Lower leg skin (tissue), 4 donors: Measurements from ENCODE around the gene CORO7. TPM values are rescaled to one million over a fixed set of nuclear protein-coding genes. Genes with fewer than 3 reads are reported as not detected.
A peak's percentile ranks its signal among the peaks of the same experiment; 100 is the strongest.
"Not testable (repeated sequence)": the region's sequence is repeated elsewhere in the genome, so short reads cannot be mapped to it uniquely, and the experiment has no call there.

ENCODE experiments used
- DNase-seq, 2 donors: peaks; one replicate each; pipeline ENCODE4 v3.0.0-alpha.2; 2019; ENCODE audit warnings: low spot score in 2 of 2
- H3K4me3 ChIP-seq: fragments of 200-600 bp; sonication (generic); 2 replicates; pipeline ENCODE4 v1.5.1; 2017; ENCODE audit warnings: mild to moderate bottlenecking, low read depth; ENCODE audit not compliant: poor library complexity, severe bottlenecking
- CTCF ChIP-seq, 3 donors: fragments of 450-650 bp; IDR thresholded peaks; one replicate each; pipeline ENCODE4 v1.5.1; 2016; ENCODE audit warnings: antibody characterized with exemption in 3 of 3, mild to moderate bottlenecking in 3 of 3, moderate library complexity in 2 of 3
- POLR2A ChIP-seq, 2 donors: fragments of 450-650 bp; IDR thresholded peaks; one replicate each; pipeline ENCODE4 v1.6.1; 2016 to 2017; ENCODE audit warnings: antibody characterized with exemption in 2 of 2, mild to moderate bottlenecking in 1 of 2, moderate library complexity in 1 of 2
- WGBS, 2 donors: methylation state at CpG; one replicate each; pipeline ENCODE4 v1.1.5; 2018; 5-methylcytosine and 5-hydroxymethylcytosine counted together
- intact Hi-C: fragments of 100-400 bp; cut with DNase I; formaldehyde crosslinking; loops from one replicate; pipeline ENCODE4 v1.15.0; 2023; ENCODE audit warnings: low total_unique reads
- total RNA-seq, 4 donors: library from RNA; depleted of rRNA; stranded (reverse); fragments of >200 nt; gene quantifications; one replicate each; pipeline ENCODE4 v1.1.0, GENCODE V29; 2016

Gene CORO7
- total RNA-seq, 4 donors from 2014 or later: 18.4 to 39.0 (median 22.7) TPM

GRCh38 chr16:4334724-4335495, 81.5 kb downstream of the CORO7 start:
- intact Hi-C loops: loop anchor here (5.0 kb wide), 1 partner anchor 138 kb away; no protein-coding TSS in a partner anchor
- DNase-seq: no peak
- H3K4me3 ChIP-seq: no peak overlapping the region
- WGBS, 2 donors: 89 to 91% methylated on average over 32 of the region's 32 CpGs
- TF ChIP-seq CTCF (IDR thresholded peaks at IDR 0.05) (no peak), POLR2A (IDR thresholded peaks at IDR 0.05) (no peak)

- not testable (repeated sequence) for H3K4me3 ChIP-seq, DNase-seq
- 92% methylated on average over 9 of the region's 9 CpGs for WGBS, 2 donors
- intact Hi-C loops: loop anchor here (5.0 kb wide), 1 partner anchor 136 kb away; no protein-coding TSS in a partner anchor
Measured at GRCh38 chr16:4333714-4334113, 82.7 kb downstream of the CORO7 start.

- no peak overlapping the region for H3K4me3 ChIP-seq
- WGBS, 2 donors: 78 to 89% methylated on average over 3 to 9 of the region's 9 CpGs
- DNase-seq: no peak
- intact Hi-C loops: loop anchor here (5.0 kb wide), 1 partner anchor 136 kb away; no protein-coding TSS in a partner anchor
- TF ChIP-seq CTCF (IDR thresholded peaks at IDR 0.05) (no peak), POLR2A (IDR thresholded peaks at IDR 0.05) (no peak)
Measured at GRCh38 chr16:4333308-4333638, 83.1 kb downstream of the CORO7 start.

- no peak for DNase-seq
- intact Hi-C loops: loop anchor here (5.0 kb wide), 1 partner anchor 135 kb away; no protein-coding TSS in a partner anchor
- TF ChIP-seq POLR2A (IDR thresholded peaks at IDR 0.05): no peak
- TF ChIP-seq CTCF (IDR thresholded peaks at IDR 0.05): no peak
- WGBS, 2 donors: 75 to 77% methylated on average over 18 of the region's 19 CpGs
- H3K4me3 ChIP-seq: no peak overlapping the region
Measured at GRCh38 chr16:4332623-4333307, 83.6 kb downstream of the CORO7 start.

- intact Hi-C loops: loop anchor here (5.0 kb wide), 1 partner anchor 135 kb away; no protein-coding TSS in a partner anchor
- TF ChIP-seq CTCF (IDR thresholded peaks at IDR 0.05) (no peak), POLR2A (IDR thresholded peaks at IDR 0.05) (no peak)
- 81% methylated on average over 13 to 14 of the region's 14 CpGs for WGBS, 2 donors
Measured at GRCh38 chr16:4332083-4332482, 84.3 kb downstream of the CORO7 start.

GRCh38 chr16:4330277-4330874, 86.0 kb downstream of the CORO7 start:
- intact Hi-C loops: loop anchor here (5.0 kb wide), 1 partner anchor 133 kb away; no protein-coding TSS in a partner anchor
- peak in 1 of 3 donors; percentile 78 for TF ChIP-seq CTCF (IDR thresholded peaks at IDR 0.05)
- no peak for TF ChIP-seq POLR2A (IDR thresholded peaks at IDR 0.05)
- no peak overlapping the region for H3K4me3 ChIP-seq
- WGBS, 2 donors: 61 to 66% methylated on average over 14 of the region's 14 CpGs
- peak; percentile 65 to 94 for DNase-seq

More at GRCh38 chr16:4332083-4332482, 84.3 kb downstream of the CORO7 start:
- H3K4me3 ChIP-seq: no peak overlapping the region
- no peak for DNase-seq
